BLaER1 (cell line): ENCODE results near the gene PPY.

ENCODE experiments used
- H3K27ac ChIP-seq: shearing (Covaris generic); formaldehyde crosslinking; 2 replicates; pipeline ENCODE4 v1.8.1; 2022
- H3K27me3 ChIP-seq: shearing (Covaris generic); formaldehyde crosslinking; 2 replicates; pipeline ENCODE4 v1.8.1; 2022
- H3K36me3 ChIP-seq: shearing (Covaris generic); formaldehyde crosslinking; 2 replicates; pipeline ENCODE4 v1.8.1; 2022
- H3K4me1 ChIP-seq: shearing (Covaris generic); formaldehyde crosslinking; 2 replicates; pipeline ENCODE4 v1.8.1; 2022
- H3K4me2 ChIP-seq: shearing (Covaris generic); formaldehyde crosslinking; 2 replicates; pipeline ENCODE4 v1.8.1; 2022
- H3K4me3 ChIP-seq: shearing (Covaris generic); formaldehyde crosslinking; 2 replicates; pipeline ENCODE4 v1.8.1; 2022
- H3K9ac ChIP-seq: shearing (Covaris generic); formaldehyde crosslinking; 2 replicates; pipeline ENCODE4 v1.8.1; 2022
- H3K9me3 ChIP-seq: shearing (Covaris generic); formaldehyde crosslinking; 2 replicates; pipeline ENCODE4 v1.8.1; 2022
- H4K20me1 ChIP-seq: shearing (Covaris generic); formaldehyde crosslinking; 2 replicates; pipeline ENCODE4 v1.8.1; 2022
- Cebpa-rat ChIP-seq: shearing (Covaris generic); IDR thresholded peaks from 2 replicates; pipeline ENCODE4 v1.8.1; 2022

PPY gene

GRCh38 chr17:43907998-43908721, 34.1 kb downstream of the PPY start:
- H3K4me3 ChIP-seq = peak overlapping the region; percentile 71
- no peak for TF ChIP-seq Cebpa-rat
- peak overlapping the region; percentile 54 for H3K9ac ChIP-seq
- peak overlapping the region; percentile 98 for H3K4me2 ChIP-seq
- H3K9me3 ChIP-seq = no peaks in the 10 kb centered on the region
- peaks cover 45% of the 10 kb centered on the region for H3K4me1 ChIP-seq
- H4K20me1 ChIP-seq = peaks cover 22% of the 10 kb centered on the region
- H3K27ac ChIP-seq = no peak overlapping the region
- peaks cover 54% of the 10 kb centered on the region for H3K27me3 ChIP-seq
- H3K36me3 ChIP-seq = no peaks in the 10 kb centered on the region

- Histone ChIP-seq H3K4me1 (peaks cover 38% of the 10 kb centered on the region), H3K27me3 (peaks cover 58% of the 10 kb centered on the region), H3K4me3 (peak within 1 kb of the TSS; percentile 71), H3K9me3 (no peaks in the 10 kb centered on the region), H4K20me1 (peaks cover 22% of the 10 kb centered on the region), H3K36me3 (no peaks in the 10 kb centered on the region), H3K27ac (no peak within 1 kb of the TSS), H3K4me2 (peak within 1 kb of the TSS; percentile 98), H3K9ac (peak within 1 kb of the TSS; percentile 54)
- TF ChIP-seq Cebpa-rat = no peak
These were observed 34.8 kb downstream of the PPY start, which contains the start of gene MPP2 for GRCh38 chr17:43907425-43907981. MPP2 (minus strand) TSS chr17:43907536; CDS start chr17:43904460, 3,076 bp downstream.

GRCh38 chr17:43906951-43907424, 35.3 kb downstream of the PPY start:
- H3K4me2 ChIP-seq = peak overlapping the region; percentile 98

GRCh38 chr17:43905985-43906852, 36.1 kb downstream of the PPY start:
- no peak for TF ChIP-seq Cebpa-rat
- no peak overlapping the region for H3K9ac ChIP-seq

More at GRCh38 chr17:43906951-43907424, 35.3 kb downstream of the PPY start:
- no peak overlapping the region for H3K27ac ChIP-seq
- H4K20me1 ChIP-seq = peaks cover 22% of the 10 kb centered on the region
- H3K4me3 ChIP-seq = peak overlapping the region; percentile 71
- peak overlapping the region; percentile 54 for H3K9ac ChIP-seq
- no peaks in the 10 kb centered on the region for H3K9me3 ChIP-seq
- H3K27me3 ChIP-seq = peaks cover 61% of the 10 kb centered on the region
- TF ChIP-seq Cebpa-rat = no peak
- H3K36me3 ChIP-seq = no peaks in the 10 kb centered on the region
- peaks cover 33% of the 10 kb centered on the region for H3K4me1 ChIP-seq

GRCh38 chr17:43905400-43905984, 36.8 kb downstream of the PPY start:
- Histone ChIP-seq H3K27me3 (peaks cover 74% of the 10 kb centered on the region), H3K36me3 (no peaks in the 10 kb centered on the region), H3K4me3 (no peak overlapping the region), H3K9ac (no peak overlapping the region), H3K4me2 (peak overlapping the region; percentile 98; the same call in 1 of the 2 replicates), H3K4me1 (peaks cover 33% of the 10 kb centered on the region), H3K27ac (no peak overlapping the region), H4K20me1 (peaks cover 22% of the 10 kb centered on the region), H3K9me3 (no peaks in the 10 kb centered on the region)
- TF ChIP-seq Cebpa-rat = no peak

More at GRCh38 chr17:43905985-43906852, 36.1 kb downstream of the PPY start:
- Histone ChIP-seq H3K4me1 (peaks cover 30% of the 10 kb centered on the region), H3K4me3 (peak overlapping the region; percentile 71), H4K20me1 (peaks cover 22% of the 10 kb centered on the region), H3K27ac (no peak overlapping the region), H3K9me3 (no peaks in the 10 kb centered on the region), H3K4me2 (peak overlapping the region; percentile 98), H3K36me3 (no peaks in the 10 kb centered on the region), H3K27me3 (peaks cover 67% of the 10 kb centered on the region)

GRCh38 chr17:43901861-43902589, 40.3 kb downstream of the PPY start:
- H3K9me3 ChIP-seq = no peaks in the 10 kb centered on the region
- H3K4me3 ChIP-seq = no peak overlapping the region
- peaks cover 43% of the 10 kb centered on the region for H3K4me1 ChIP-seq
- TF ChIP-seq Cebpa-rat = no peak
- H3K27ac ChIP-seq = no peak overlapping the region
- H3K36me3 ChIP-seq = no peaks in the 10 kb centered on the region
- H3K9ac ChIP-seq = no peak overlapping the region
- H3K4me2 ChIP-seq = no peak overlapping the region
- peaks cover 58% of the 10 kb centered on the region for H3K27me3 ChIP-seq
- peaks cover 18% of the 10 kb centered on the region for H4K20me1 ChIP-seq

- Histone ChIP-seq H3K27ac (no peak overlapping the region), H3K9ac (peak overlapping the region; percentile 61; the same call in 1 of the 2 replicates), H3K36me3 (no peaks in the 10 kb centered on the region), H3K4me2 (peak overlapping the region; percentile 97), H4K20me1 (peaks cover 12% of the 10 kb centered on the region), H3K4me3 (peak overlapping the region; percentile 66), H3K9me3 (no peaks in the 10 kb centered on the region), H3K4me1 (peaks cover 37% of the 10 kb centered on the region), H3K27me3 (peaks cover 49% of the 10 kb centered on the region)
- no peak for TF ChIP-seq Cebpa-rat
These were observed 41.2 kb downstream of the PPY start for GRCh38 chr17:43900858-43901754.
